Activated T-helper 1 cell treated with anti-CD3 and anti-CD28 coated beads, Interleukin-12 subunit alpha, Interleukin-12 subunit beta, Interleukin-2, Interleukin-4 antibody, amounts not matched to agents 30 ng/mL and 10 ng/mL and 1 ng/mL, durations not matched to agents 14 hours and 24 hours and 36 hours (primary cell): ENCODE results near the gene RNF152. TPM values are rescaled to one million over a fixed set of nuclear protein-coding genes. Genes with fewer than 3 reads are reported as not detected.

ENCODE experiments used
- DNase-seq: peaks from one replicate; pipeline ENCODE4 v3.0.0; 2021; ENCODE audit warnings: low spot score
- H3K27ac Mint-ChIP-seq: one replicate; pipeline ENCODE4 v1.8.0; 2021; ENCODE audit warnings: mild to moderate bottlenecking, mixed read lengths
- H3K27me3 Mint-ChIP-seq: one replicate; pipeline ENCODE4 v1.8.0; 2022; ENCODE audit warnings: mild to moderate bottlenecking, moderate library complexity, mixed read lengths; ENCODE audit not compliant: insufficient read depth
- H3K36me3 Mint-ChIP-seq: one replicate; pipeline ENCODE4 v1.8.0; 2021; ENCODE audit warnings: low read depth, mixed read lengths
- H3K4me1 Mint-ChIP-seq: one replicate; pipeline ENCODE4 v1.8.0; 2021; ENCODE audit warnings: low read depth, mixed read lengths
- H3K4me3 Mint-ChIP-seq: one replicate; pipeline ENCODE4 v1.8.0; 2021; ENCODE audit warnings: mild to moderate bottlenecking, moderate library complexity, mixed read lengths
- H3K9me3 Mint-ChIP-seq: one replicate; pipeline ENCODE4 v1.8.0; 2021; ENCODE audit warnings: mixed read lengths
- intact Hi-C: fragments of 100-400 bp; cut with micrococcal nuclease; formaldehyde crosslinking; loops from one replicate; pipeline ENCODE4 v1.15.1; 2024
- total RNA-seq: library from RNA; stranded (reverse); gene quantifications from 2 replicates; pipeline ENCODE4 v1.2.3, GENCODE V29; 2022

RNF152 gene
- total RNA-seq, 1 donor from 2014 or later, result 0.65 TPM

DNA sequence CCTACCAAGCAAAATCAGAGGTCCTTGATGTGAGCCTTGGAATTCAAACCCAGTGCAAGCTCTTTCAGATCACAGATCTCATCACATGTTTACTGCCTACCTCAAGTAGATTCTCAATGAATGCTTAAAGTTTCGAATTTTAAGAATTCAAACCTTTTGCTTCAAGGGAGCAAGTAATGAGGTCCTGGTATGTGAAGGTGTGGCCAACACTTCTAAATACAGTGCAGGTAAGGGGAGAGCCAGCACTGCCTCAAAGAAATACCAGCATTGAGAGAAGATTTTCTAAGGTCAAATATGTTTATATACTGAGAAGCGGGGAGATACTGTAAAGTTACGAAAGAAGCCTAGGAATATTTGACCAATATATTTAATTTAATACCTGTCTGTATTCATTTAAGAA lies 19.7 kb upstream of the RNF152 start:
- H3K27ac Mint-ChIP-seq, result no peak overlapping the region
- H3K9me3 Mint-ChIP-seq, result no peaks in the 10 kb centered on the region
- no peak for DNase-seq
- intact Hi-C loops, result no loop called here
- H3K4me1 Mint-ChIP-seq, result peaks cover 1% of the 10 kb centered on the region
- no peak overlapping the region for H3K4me3 Mint-ChIP-seq
- H3K27me3 Mint-ChIP-seq, result peaks cover 14% of the 10 kb centered on the region
- no peaks in the 10 kb centered on the region for H3K36me3 Mint-ChIP-seq

DNA sequence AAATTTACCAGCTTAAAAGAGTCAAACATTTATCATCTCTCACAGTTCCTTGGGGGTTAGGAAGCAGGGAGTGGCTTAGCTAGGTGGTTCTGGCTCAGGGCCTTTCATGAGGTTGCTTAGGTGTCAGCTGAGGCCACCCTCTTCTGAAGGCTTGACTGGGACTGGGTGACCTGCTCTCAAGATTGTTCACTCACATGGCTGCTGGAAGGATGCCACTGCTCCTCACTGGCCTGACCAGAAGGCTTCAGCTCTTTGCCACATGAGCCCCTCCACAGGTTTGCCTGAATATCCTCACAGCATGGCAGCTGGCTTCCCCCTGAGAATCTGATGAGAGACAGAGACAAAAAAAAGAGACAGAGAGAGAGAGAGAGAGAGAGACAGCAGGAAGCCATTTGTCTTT lies 17.3 kb upstream of the RNF152 start:
- DNase-seq, result no peak
- peaks cover 30% of the 10 kb centered on the region for H3K27me3 Mint-ChIP-seq
- H3K27ac Mint-ChIP-seq, result no peak overlapping the region
- no peaks in the 10 kb centered on the region for H3K9me3 Mint-ChIP-seq
- no peaks in the 10 kb centered on the region for H3K36me3 Mint-ChIP-seq
- intact Hi-C loops, result no loop called here
- H3K4me1 Mint-ChIP-seq, result no peaks in the 10 kb centered on the region
- no peak overlapping the region for H3K4me3 Mint-ChIP-seq

DNA sequence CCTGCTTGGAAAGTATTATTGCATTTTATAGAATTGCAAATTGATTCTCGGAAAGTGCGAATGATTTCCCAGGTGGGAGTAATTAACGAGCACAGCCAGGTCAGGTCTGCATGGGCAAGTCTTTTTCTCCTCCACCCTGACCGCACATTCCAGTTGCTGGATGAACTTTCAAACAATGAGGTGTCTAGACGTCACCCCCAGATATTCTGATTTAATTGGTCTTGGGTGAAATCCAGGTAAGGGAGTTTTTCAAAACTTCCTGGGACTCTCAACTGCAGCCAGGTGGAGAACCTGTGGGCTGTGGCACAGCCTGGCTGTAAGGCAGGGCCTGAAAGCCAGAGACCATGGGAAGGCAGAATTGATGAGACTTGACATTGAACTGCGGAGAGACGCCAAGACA lies 15.9 kb upstream of the RNF152 start:
- H3K9me3 Mint-ChIP-seq, result no peaks in the 10 kb centered on the region
- peaks cover 39% of the 10 kb centered on the region for H3K27me3 Mint-ChIP-seq
- DNase-seq, result no peak
- H3K27ac Mint-ChIP-seq, result no peak overlapping the region
- no peaks in the 10 kb centered on the region for H3K36me3 Mint-ChIP-seq
- H3K4me3 Mint-ChIP-seq, result no peak overlapping the region
- intact Hi-C loops, result no loop called here
- H3K4me1 Mint-ChIP-seq, result no peaks in the 10 kb centered on the region

GRCh38 chr18:61901323-61901986 lies 8.6 kb upstream of the RNF152 start:
- Mint-ChIP-seq H3K27ac (no peak overlapping the region), H3K4me1 (no peaks in the 10 kb centered on the region), H3K36me3 (no peaks in the 10 kb centered on the region), H3K9me3 (no peaks in the 10 kb centered on the region), H3K4me3 (no peak overlapping the region), H3K27me3 (peaks cover 41% of the 10 kb centered on the region)
- intact Hi-C loops, result loop anchor here (1.0 to 2.0 kb wide), 2 partner anchors 25 to 230 kb away; no protein-coding TSS in a partner anchor
- no peak for DNase-seq

- Mint-ChIP-seq H3K4me1 (no peaks in the 10 kb centered on the region), H3K36me3 (no peaks in the 10 kb centered on the region), H3K4me3 (no peak overlapping the region), H3K27ac (no peak overlapping the region), H3K9me3 (no peaks in the 10 kb centered on the region), H3K27me3 (peaks cover 45% of the 10 kb centered on the region)
- DNase-seq, result no peak
- intact Hi-C loops, result loop anchor here (1.0 to 2.0 kb wide), 2 partner anchors 26 to 231 kb away; no protein-coding TSS in a partner anchor
Observed at GRCh38 chr18:61900504-61901281, 7.9 kb upstream of the RNF152 start.

- H3K27me3 Mint-ChIP-seq, result peaks cover 39% of the 10 kb centered on the region
- intact Hi-C loops, result loop anchor here (10.0 kb wide), 2 partner anchors 344 to 946 kb away; no protein-coding TSS in a partner anchor
Observed at GRCh38 chr18:61898640-61899101, 5.9 kb upstream of the RNF152 start.

DNA sequence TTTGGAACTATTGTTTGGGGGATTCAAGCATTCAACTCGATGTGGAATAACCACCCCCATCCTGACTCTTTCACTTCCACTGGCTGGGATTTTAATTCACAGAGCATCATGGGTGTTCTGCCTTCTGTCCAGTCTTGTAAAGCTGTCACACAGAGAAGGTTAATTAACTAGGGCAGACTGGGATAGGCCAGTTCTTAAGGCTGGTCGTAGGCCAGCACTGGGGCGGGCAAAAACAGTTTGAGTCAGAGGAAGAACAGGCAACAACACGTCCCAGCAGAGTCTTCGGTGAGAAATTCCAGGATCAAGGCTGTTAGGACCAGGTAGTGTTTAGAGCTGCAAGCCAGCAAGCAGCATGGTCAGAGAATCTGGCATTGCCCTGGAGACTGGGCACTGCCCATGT lies 4.0 kb upstream of the RNF152 start:
- H3K36me3 Mint-ChIP-seq, result no peaks in the 10 kb centered on the region
- intact Hi-C loops, result loop anchor here (10.0 kb wide), 2 partner anchors 342 to 948 kb away; no protein-coding TSS in a partner anchor
- no peak for DNase-seq
- peaks cover 52% of the 10 kb centered on the region for H3K27me3 Mint-ChIP-seq
- H3K9me3 Mint-ChIP-seq, result no peaks in the 10 kb centered on the region
- peak overlapping the region; percentile 18 for H3K27ac Mint-ChIP-seq
- H3K4me3 Mint-ChIP-seq, result no peak overlapping the region
- peaks cover 13% of the 10 kb centered on the region for H3K4me1 Mint-ChIP-seq

More at GRCh38 chr18:61898640-61899101, 5.9 kb upstream of the RNF152 start:
- Mint-ChIP-seq H3K9me3 (no peaks in the 10 kb centered on the region), H3K4me1 (no peaks in the 10 kb centered on the region), H3K27ac (no peak overlapping the region), H3K4me3 (no peak overlapping the region), H3K36me3 (no peaks in the 10 kb centered on the region)
- DNase-seq, result no peak

DNA sequence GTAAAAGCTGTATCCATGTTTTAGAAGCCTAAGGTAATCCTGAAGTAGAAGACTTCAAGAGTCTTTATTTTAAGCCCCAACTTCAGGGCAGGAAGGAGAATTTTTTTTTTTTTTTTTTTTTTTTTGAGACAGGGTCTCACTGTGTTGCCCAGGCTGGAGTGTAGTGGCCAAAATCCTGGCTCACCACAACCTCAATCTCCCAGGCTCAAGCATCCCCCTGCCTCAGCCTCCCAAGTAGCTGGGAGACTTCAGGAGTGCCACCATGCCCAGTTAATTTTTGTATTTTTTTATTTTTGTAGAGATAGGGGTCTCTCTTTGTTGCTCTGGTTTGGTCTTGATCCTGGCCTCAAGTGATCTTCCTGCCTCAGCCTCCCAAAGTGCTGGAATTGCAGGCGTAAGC lies 3.3 kb upstream of the RNF152 start:
- Mint-ChIP-seq H3K36me3 (no peaks in the 10 kb centered on the region), H3K9me3 (no peaks in the 10 kb centered on the region), H3K4me1 (peaks cover 13% of the 10 kb centered on the region), H3K27me3 (peaks cover 54% of the 10 kb centered on the region), H3K27ac (no peak overlapping the region), H3K4me3 (no peak overlapping the region)
- DNase-seq, result no peak
- intact Hi-C loops, result loop anchor here (10.0 kb wide), 2 partner anchors 341 to 949 kb away; no protein-coding TSS in a partner anchor

GRCh38 chr18:61894751-61895524 lies 2.1 kb upstream of the RNF152 start:
- peaks cover 13% of the 10 kb centered on the region for H3K4me1 Mint-ChIP-seq
- no peaks in the 10 kb centered on the region for H3K9me3 Mint-ChIP-seq
- H3K27me3 Mint-ChIP-seq, result peaks cover 66% of the 10 kb centered on the region
- no peak for DNase-seq
- H3K27ac Mint-ChIP-seq, result no peak overlapping the region
- H3K36me3 Mint-ChIP-seq, result no peaks in the 10 kb centered on the region
- intact Hi-C loops, result loop anchor here (1.0 to 10.0 kb wide), 5 partner anchors 32 to 950 kb away; no protein-coding TSS in a partner anchor
- H3K4me3 Mint-ChIP-seq, result peak overlapping the region; percentile 71

DNA sequence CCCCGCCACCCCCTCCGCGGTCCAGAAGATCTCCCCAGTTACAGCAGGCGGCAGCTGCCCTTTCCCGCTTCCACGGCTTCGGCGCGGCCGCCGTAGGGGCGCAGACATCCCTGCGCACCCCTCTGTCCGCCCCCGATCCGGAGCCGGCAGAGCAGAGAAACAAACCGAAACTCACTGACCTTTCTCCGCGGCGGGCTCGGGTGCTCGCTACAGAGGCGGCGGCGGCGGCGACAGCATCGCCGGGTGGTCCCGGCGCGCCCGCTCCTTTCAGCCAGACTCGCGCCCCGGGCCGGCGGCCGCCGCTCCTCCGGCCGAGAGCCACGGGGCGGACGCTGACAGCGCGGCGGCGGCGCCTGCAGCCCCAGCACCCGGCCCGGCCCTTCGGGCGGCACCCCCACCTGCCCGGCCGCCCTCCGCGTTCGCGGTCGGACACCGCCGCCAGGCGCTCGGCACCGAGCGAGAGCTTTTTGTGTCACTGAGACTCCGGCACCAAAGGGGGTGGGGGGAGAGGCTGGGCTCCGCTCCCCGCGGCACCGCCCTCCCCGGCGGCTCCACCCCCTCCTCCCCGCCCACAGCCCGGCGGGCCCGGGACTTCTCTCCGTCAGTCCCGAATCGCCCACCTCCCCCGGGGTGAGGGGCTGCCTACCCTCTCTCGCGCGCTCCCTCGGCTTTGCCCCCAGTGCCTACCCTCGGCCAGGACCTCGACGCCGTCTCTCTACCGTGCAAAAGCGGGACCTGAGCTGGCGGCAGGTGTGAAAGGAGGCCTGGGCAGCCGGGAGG lies 1.4 kb upstream of the RNF152 start:
- no peaks in the 10 kb centered on the region for H3K9me3 Mint-ChIP-seq
- peak; percentile 53 for DNase-seq
- no peak overlapping the region for H3K27ac Mint-ChIP-seq
- H3K4me3 Mint-ChIP-seq, result peak overlapping the region; percentile 82
- H3K4me1 Mint-ChIP-seq, result peaks cover 13% of the 10 kb centered on the region
- intact Hi-C loops, result loop anchor here (1.0 to 10.0 kb wide), 5 partner anchors 33 to 951 kb away; no protein-coding TSS in a partner anchor
- H3K36me3 Mint-ChIP-seq, result no peaks in the 10 kb centered on the region
- H3K27me3 Mint-ChIP-seq, result peaks cover 65% of the 10 kb centered on the region

- Mint-ChIP-seq H3K4me1 (peaks cover 13% of the 10 kb centered on the region), H3K4me3 (peak overlapping the region; percentile 82), H3K27ac (peak overlapping the region; percentile 48), H3K27me3 (peaks cover 65% of the 10 kb centered on the region), H3K9me3 (no peaks in the 10 kb centered on the region), H3K36me3 (no peaks in the 10 kb centered on the region)
- intact Hi-C loops, result loop anchor here (5.0 to 10.0 kb wide), 4 partner anchors 34 to 951 kb away; no protein-coding TSS in a partner anchor
- peak; percentile 11 for DNase-seq
Observed at GRCh38 chr18:61893309-61893970, 633 bp upstream of the RNF152 start.
